Mesenchymal stem cell (in vitro differentiated cells and primary cell): ENCODE measurements around the gene SNRPE.

Experiments
- DNase-seq: peaks from one replicate; pipeline ENCODE4 v3.0.0-alpha.2; 2013
- H2AFZ ChIP-seq: one replicate; pipeline ENCODE4 v1.6.1; 2013; ENCODE audit warnings: low read depth, mild to moderate bottlenecking, control low read depth, inconsistent platforms, low read length, moderate library complexity
- H2AK5ac ChIP-seq: 2 replicates; pipeline ENCODE4 v1.6.1; 2013; ENCODE audit warnings: low read length, moderate library complexity, mild to moderate bottlenecking, inconsistent platforms; ENCODE audit not compliant: severe bottlenecking
- H2BK120ac ChIP-seq: one replicate; pipeline ENCODE4 v1.6.1; 2013; ENCODE audit warnings: low read depth, mild to moderate bottlenecking, inconsistent platforms, low read length, moderate library complexity
- H2BK12ac ChIP-seq, 2 experiments: one replicate each; pipeline ENCODE4 v1.6.1; 2013; ENCODE audit warnings: inconsistent platforms in 2 of 2, low read length in 2 of 2, mild to moderate bottlenecking in 2 of 2, moderate library complexity in 2 of 2, control low read depth in 1 of 2
- H2BK15ac ChIP-seq: one replicate; pipeline ENCODE4 v1.6.1; 2013; ENCODE audit warnings: mild to moderate bottlenecking, low read depth, inconsistent platforms; ENCODE audit not compliant: poor library complexity, severe bottlenecking
- H2BK5ac ChIP-seq: 2 replicates; pipeline ENCODE4 v1.6.1; 2013; ENCODE audit warnings: low read depth, mild to moderate bottlenecking, low read length, control low read depth, inconsistent platforms; ENCODE audit not compliant: poor library complexity, severe bottlenecking
- H3K14ac ChIP-seq, 2 experiments: one replicate each; pipeline ENCODE4 v1.6.1; 2013; ENCODE audit warnings: inconsistent platforms in 2 of 2, low read length in 2 of 2, control low read depth in 1 of 2, mild to moderate bottlenecking in 1 of 2, moderate library complexity in 1 of 2
- H3K18ac ChIP-seq, 2 experiments: one replicate each; pipeline ENCODE4 v1.6.1; 2013; ENCODE audit warnings: inconsistent platforms in 2 of 2, low read length in 2 of 2, control low read depth in 1 of 2, low read depth in 1 of 2, mild to moderate bottlenecking in 1 of 2
- H3K23ac ChIP-seq, 2 experiments: one replicate each; pipeline ENCODE4 v1.6.1; 2013; ENCODE audit warnings: inconsistent platforms in 2 of 2, low read length in 2 of 2, mild to moderate bottlenecking in 2 of 2, moderate library complexity in 2 of 2, control low read depth in 1 of 2
- H3K27ac ChIP-seq: 2 replicates; pipeline ENCODE4 v1.5.1; 2013; ENCODE audit warnings: mild to moderate bottlenecking, moderate library complexity, low read length, control low read depth, inconsistent platforms; ENCODE audit not compliant: poor library complexity, severe bottlenecking
- H3K27me3 ChIP-seq, 2 experiments: 2 replicates each; pipeline versions ENCODE4 v1.6.1 to v1.7.0; 2013; ENCODE audit warnings: low read length in 2 of 2, mild to moderate bottlenecking in 2 of 2, moderate library complexity in 2 of 2, control low read depth in 1 of 2, inconsistent platforms in 1 of 2; ENCODE audit not compliant: control insufficient read depth in 1 of 2, insufficient read depth in 1 of 2
- H3K36me3 ChIP-seq, 2 experiments: 2 replicates each; pipeline versions ENCODE4 v1.6.1 to v1.7.0; 2013; ENCODE audit warnings: low read length in 2 of 2, control low read depth in 1 of 2, inconsistent platforms in 1 of 2, low read depth in 1 of 2, mild to moderate bottlenecking in 1 of 2; ENCODE audit not compliant: insufficient read depth in 2 of 2, control insufficient read depth in 1 of 2
- H3K4ac ChIP-seq, 2 experiments: one replicate each; pipeline ENCODE4 v1.6.1; 2013; ENCODE audit warnings: inconsistent platforms in 2 of 2, low read length in 2 of 2, mild to moderate bottlenecking in 2 of 2, moderate library complexity in 2 of 2, control low read depth in 1 of 2, low read depth in 1 of 2
- H3K4me1 ChIP-seq: 2 replicates; pipeline ENCODE4 v1.6.1; 2013; ENCODE audit warnings: low read depth, low read length, control low read depth; ENCODE audit not compliant: control insufficient read depth, insufficient read depth
- H3K4me2 ChIP-seq: 2 replicates; pipeline ENCODE4 v1.6.1; 2013; ENCODE audit warnings: low read length, mild to moderate bottlenecking, inconsistent platforms; ENCODE audit not compliant: poor library complexity, severe bottlenecking
- H3K4me3 ChIP-seq, 2 experiments: 2 replicates each; pipeline versions ENCODE4 v1.5.1 to v1.7.0; 2013; ENCODE audit warnings: low read length in 2 of 2, mild to moderate bottlenecking in 2 of 2, control low read depth in 1 of 2, low read depth in 1 of 2; ENCODE audit not compliant: insufficient read depth in 1 of 2
- H3K79me1 ChIP-seq: replicated peaks from 2 replicates; pipeline ENCODE4 v1.6.1; 2013; ENCODE audit warnings: mild to moderate bottlenecking, control low read depth, low read length, inconsistent platforms; ENCODE audit not compliant: poor library complexity, severe bottlenecking
- H3K9ac ChIP-seq: 2 replicates; pipeline ENCODE4 v1.7.0; 2013; ENCODE audit warnings: mild to moderate bottlenecking, low read length, moderate library complexity
- H3K9me3 ChIP-seq: 2 replicates; pipeline ENCODE4 v1.7.0; 2013; ENCODE audit warnings: mild to moderate bottlenecking, low read length; ENCODE audit not compliant: control insufficient read depth
- H4K8ac ChIP-seq: one replicate; pipeline ENCODE4 v1.6.1; 2013; ENCODE audit warnings: inconsistent platforms, mild to moderate bottlenecking, low read length, moderate library complexity
- H4K91ac ChIP-seq: one replicate; pipeline ENCODE4 v1.6.1; 2013; ENCODE audit warnings: mild to moderate bottlenecking, low read length, inconsistent platforms
- WGBS: methylation state at CpG from one replicate; pipeline ENCODE4 v1.1.7; 2013; ENCODE audit warnings: mixed read lengths; 5-methylcytosine and 5-hydroxymethylcytosine counted together

Gene SNRPE

GRCh38 chr1:203873094-203873493, 11.7 kb downstream of the SNRPE start:
- no peak overlapping the region for H2AFZ ChIP-seq

GRCh38 chr1:203878422-203878821, 17.0 kb downstream of the SNRPE start:
- Histone ChIP-seq H3K23ac (no peak overlapping the region), H2BK15ac (no peak overlapping the region), H2AK5ac (no peak overlapping the region), H2AFZ (no peak overlapping the region), H4K8ac (no peak overlapping the region), H2BK5ac (no peak overlapping the region), H3K9ac (no peak overlapping the region), H3K4me1 (no peaks in the 10 kb centered on the region), H3K4ac (no peak overlapping the region), H2BK120ac (no peak overlapping the region), H3K4me3 (no peak overlapping the region), H3K27me3 (no peaks in the 10 kb centered on the region), H2BK12ac (no peak overlapping the region), H3K36me3 (peaks cover 6 to 25% of the 10 kb centered on the region in 2 experiments), H3K27ac (no peak overlapping the region), H3K79me1 (peaks cover 3% of the 10 kb centered on the region), H4K91ac (no peak overlapping the region), H3K4me2 (no peak overlapping the region), H3K14ac (no peak overlapping the region), H3K9me3 (no peaks in the 10 kb centered on the region), H3K18ac (no peak overlapping the region)
- WGBS = 64% methylated on average over 1 of the region's 3 CpGs
- DNase-seq = no peak

More at GRCh38 chr1:203873094-203873493, 11.7 kb downstream of the SNRPE start:
- peaks cover 18 to 57% of the 10 kb centered on the region in 2 experiments for H3K36me3 ChIP-seq
- H2BK12ac ChIP-seq = no peak overlapping the region
- H3K9ac ChIP-seq = no peak overlapping the region
- no peaks in the 10 kb centered on the region for H3K9me3 ChIP-seq
- H3K4ac ChIP-seq = no peak overlapping the region
- H3K4me2 ChIP-seq = no peak overlapping the region
- H3K27me3 ChIP-seq = no peaks in the 10 kb centered on the region
- no peak overlapping the region for H2AK5ac ChIP-seq
- no peak overlapping the region for H3K27ac ChIP-seq
- H4K8ac ChIP-seq = no peak overlapping the region
- no peak for DNase-seq
- H3K4me3 ChIP-seq = no peak overlapping the region
- H2BK15ac ChIP-seq = no peak overlapping the region
- no peak overlapping the region for H4K91ac ChIP-seq
- H3K4me1 ChIP-seq = no peaks in the 10 kb centered on the region
- peaks cover 11% of the 10 kb centered on the region for H3K79me1 ChIP-seq
- H3K14ac ChIP-seq = no peak overlapping the region
- H2BK120ac ChIP-seq = no peak overlapping the region
- no peak overlapping the region for H2BK5ac ChIP-seq
- no peak overlapping the region for H3K23ac ChIP-seq
- no peak overlapping the region for H3K18ac ChIP-seq
- WGBS = 85% methylated on average over 8 of the region's 8 CpGs

GRCh38 chr1:203880606-203881005, 19.2 kb downstream of the SNRPE start:
- WGBS = 98% methylated on average over 5 of the region's 5 CpGs
- Histone ChIP-seq H3K4ac (no peak overlapping the region), H2BK12ac (no peak overlapping the region), H2BK5ac (no peak overlapping the region), H3K9ac (no peak overlapping the region), H4K91ac (no peak overlapping the region), H3K79me1 (no peaks in the 10 kb centered on the region), H2BK120ac (no peak overlapping the region), H2BK15ac (no peak overlapping the region), H2AK5ac (no peak overlapping the region), H2AFZ (no peak overlapping the region), H3K36me3 (peaks cover 0 to 20% of the 10 kb centered on the region in 2 experiments), H3K9me3 (no peaks in the 10 kb centered on the region), H3K4me3 (no peak overlapping the region), H4K8ac (no peak overlapping the region), H3K27ac (no peak overlapping the region), H3K27me3 (no peaks in the 10 kb centered on the region), H3K23ac (no peak overlapping the region), H3K18ac (no peak overlapping the region), H3K14ac (no peak overlapping the region), H3K4me2 (no peak overlapping the region), H3K4me1 (no peaks in the 10 kb centered on the region)
- no peak for DNase-seq

- H2BK120ac ChIP-seq = no peak overlapping the region
- peak overlapping the region; percentile 14 for H3K27ac ChIP-seq
- peak overlapping the region; percentile 66 for H3K9ac ChIP-seq
- no peak overlapping the region for H3K4me3 ChIP-seq
- H4K91ac ChIP-seq = no peak overlapping the region
- H3K4me2 ChIP-seq = no peak overlapping the region
- H3K36me3 ChIP-seq = no peaks in the 10 kb centered on the region
- no peak overlapping the region for H3K18ac ChIP-seq
- no peak overlapping the region for H2AFZ ChIP-seq
- no peak overlapping the region for H2BK15ac ChIP-seq
- no peak overlapping the region for H3K23ac ChIP-seq
- peaks cover 3% of the 10 kb centered on the region for H3K4me1 ChIP-seq
- no peak overlapping the region for H3K4ac ChIP-seq
- no peaks in the 10 kb centered on the region for H3K9me3 ChIP-seq
- H2BK12ac ChIP-seq = no peak overlapping the region
- no peak overlapping the region for H2BK5ac ChIP-seq
- no peaks in the 10 kb centered on the region for H3K27me3 ChIP-seq
- no peak overlapping the region for H2AK5ac ChIP-seq
- no peak overlapping the region for H3K14ac ChIP-seq
- no peaks in the 10 kb centered on the region for H3K79me1 ChIP-seq
- no peak overlapping the region for H4K8ac ChIP-seq
- DNase-seq = peak; percentile 40
Observed at GRCh38 chr1:203888807-203889251, 27.4 kb downstream of the SNRPE start.
